Measurements from ENCODE around the gene CENPO.
"Not testable (repeated sequence)": the region's sequence is repeated elsewhere in the genome, so short reads cannot be mapped to it uniquely, and the experiment has no call there.

The CENPO gene

DNA sequence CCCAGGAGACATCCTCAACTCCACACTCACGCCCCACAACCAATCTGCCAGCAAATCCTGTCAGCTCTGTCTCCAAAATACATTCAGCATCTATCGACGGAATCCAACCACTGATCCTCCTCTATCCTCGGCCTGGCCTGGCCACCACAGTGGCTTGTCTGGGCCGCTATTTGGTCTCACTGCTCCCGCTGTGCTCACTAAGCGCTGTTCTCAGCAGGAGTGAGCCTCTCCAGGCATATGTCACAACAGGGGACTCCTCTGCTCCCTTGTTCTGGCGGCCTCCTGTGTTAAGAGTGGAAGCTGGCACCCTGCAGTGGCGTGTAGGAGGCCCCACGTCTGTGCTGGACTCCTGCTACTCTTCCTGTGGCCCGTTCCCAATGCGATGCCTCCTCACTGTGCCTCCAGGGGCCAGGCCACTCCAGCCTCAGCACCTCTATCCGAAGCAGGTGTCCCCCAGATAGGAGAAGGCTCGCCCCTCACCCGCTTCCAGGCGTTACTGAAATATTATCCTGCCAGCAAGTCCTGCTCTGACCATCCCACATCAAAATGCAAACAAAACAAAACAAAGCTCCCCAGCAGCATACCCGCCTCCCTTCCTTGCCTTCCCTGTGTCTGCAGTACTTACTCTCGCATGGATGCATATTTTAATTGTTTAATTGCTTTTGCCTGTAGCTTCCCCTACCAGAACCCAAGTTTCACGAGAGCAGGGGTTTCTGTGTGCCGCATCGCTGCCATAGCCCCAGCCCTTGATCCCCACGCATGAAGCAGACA, 39.9 kb downstream of the CENPO start:
- Mint-ChIP-seq H3K36me3 (peaks cover 13% of the 10 kb centered on the region), H3K27ac (peak overlapping the region; percentile 11), H3K4me3 (no peak overlapping the region), H3K9me3 (no peaks in the 10 kb centered on the region), H3K27me3 (no peaks in the 10 kb centered on the region), H3K4me1 (no peaks in the 10 kb centered on the region)
- CTCF ChIA-PET, result interaction anchor here (1.2 to 1.4 kb wide), 2 partner anchors 10 to 411 kb away, joined by 3 read pairs; no protein-coding TSS in a partner anchor
- DNase-seq, result no peak

DNA sequence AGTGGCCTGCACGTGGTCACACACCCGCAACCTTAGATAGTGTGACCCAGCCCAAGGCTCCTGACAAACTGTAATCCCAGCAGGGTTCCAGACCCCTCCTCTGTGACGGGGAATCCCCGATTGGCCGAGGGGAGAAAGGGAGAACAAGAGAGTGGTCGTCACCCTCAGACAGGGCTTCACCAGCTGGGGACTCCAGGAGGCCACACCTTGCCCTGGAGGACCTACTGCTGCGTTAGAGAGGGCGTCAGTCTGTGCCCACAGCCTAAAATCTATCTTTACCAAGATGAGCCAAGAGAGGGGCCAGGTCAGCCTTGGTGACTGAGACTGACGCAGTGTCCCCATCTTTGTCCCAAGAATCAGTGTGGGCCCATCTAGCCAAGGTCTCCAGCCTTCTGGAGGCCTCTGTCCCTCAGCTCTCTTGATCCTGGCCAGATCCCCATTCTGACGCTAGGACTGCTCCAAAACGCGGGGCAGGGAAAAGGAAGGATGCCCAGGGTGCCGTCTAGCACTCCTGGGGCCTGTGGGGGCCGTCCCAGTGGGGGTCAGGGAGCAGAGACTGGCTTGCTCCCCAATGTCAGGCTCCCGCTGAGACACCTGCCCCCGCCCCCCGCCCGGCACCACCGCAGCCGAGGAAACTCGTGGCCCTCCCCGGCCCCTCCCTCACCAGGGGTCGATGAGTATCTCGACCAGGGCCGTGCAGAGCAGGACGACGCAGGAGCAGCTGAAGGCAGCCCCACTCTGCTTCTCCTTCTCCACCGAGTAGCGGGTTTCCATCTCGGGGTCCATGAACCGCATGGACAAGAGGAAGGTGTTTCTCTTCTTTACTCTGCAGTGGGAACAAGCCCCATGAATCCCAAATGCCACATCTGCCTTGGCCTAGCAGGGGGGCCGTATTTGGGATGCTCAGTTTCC, 40.9 kb downstream of the CENPO start:
- no peak for DNase-seq
- Mint-ChIP-seq H3K4me1 (no peaks in the 10 kb centered on the region), H3K4me3 (no peak overlapping the region), H3K36me3 (peaks cover 14% of the 10 kb centered on the region), H3K27ac (no peak overlapping the region), H3K27me3 (no peaks in the 10 kb centered on the region), H3K9me3 (no peaks in the 10 kb centered on the region)
- CTCF ChIA-PET, result interaction anchor here (0.9 to 1.0 kb wide), 2 partner anchors 67 to 141 kb away, joined by 3 read pairs; no protein-coding TSS in a partner anchor

DNA sequence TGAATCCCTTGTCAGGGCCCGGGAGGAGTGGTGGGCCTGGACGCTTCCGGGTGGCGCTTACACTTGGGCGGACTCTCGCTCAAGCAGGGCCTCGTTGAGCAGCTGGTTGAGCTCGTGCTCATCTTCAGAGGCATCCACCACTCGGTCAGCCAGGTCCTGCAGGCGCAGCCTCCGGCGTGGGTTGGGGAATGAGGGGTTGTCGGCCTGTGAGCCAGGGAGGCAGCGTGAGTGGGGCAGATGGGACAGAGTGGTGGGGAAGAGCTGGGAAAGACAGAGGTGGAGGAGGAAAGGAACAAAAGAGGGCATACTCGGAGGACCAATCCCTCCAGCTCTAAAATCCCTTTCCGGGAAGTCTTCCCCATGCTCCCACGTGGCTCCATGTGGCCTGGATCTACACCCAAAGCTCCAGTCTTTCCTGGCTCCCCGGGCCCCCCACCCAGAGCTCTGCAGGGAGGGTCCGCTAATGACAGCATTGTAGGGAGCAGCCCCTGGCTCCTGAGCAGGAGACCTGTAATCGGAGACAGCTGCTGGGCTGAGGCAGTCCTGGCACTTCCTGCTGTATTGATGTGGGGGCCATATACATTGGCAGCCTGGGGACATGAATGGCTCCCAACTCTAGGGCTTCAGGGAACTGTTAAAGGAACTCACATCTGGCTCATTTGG, 41.6 kb downstream of the CENPO start:
- H3K4me3 Mint-ChIP-seq, result no peak overlapping the region
- no peaks in the 10 kb centered on the region for H3K27me3 Mint-ChIP-seq
- H3K4me1 Mint-ChIP-seq, result no peaks in the 10 kb centered on the region
- peaks cover 14% of the 10 kb centered on the region for H3K36me3 Mint-ChIP-seq
- H3K9me3 Mint-ChIP-seq, result no peaks in the 10 kb centered on the region
- CTCF ChIA-PET, result interaction anchor here (0.9 to 1.0 kb wide), 2 partner anchors 68 to 140 kb away, joined by 3 read pairs; no protein-coding TSS in a partner anchor
- no peak for DNase-seq
- H3K27ac Mint-ChIP-seq, result no peak overlapping the region

DNA sequence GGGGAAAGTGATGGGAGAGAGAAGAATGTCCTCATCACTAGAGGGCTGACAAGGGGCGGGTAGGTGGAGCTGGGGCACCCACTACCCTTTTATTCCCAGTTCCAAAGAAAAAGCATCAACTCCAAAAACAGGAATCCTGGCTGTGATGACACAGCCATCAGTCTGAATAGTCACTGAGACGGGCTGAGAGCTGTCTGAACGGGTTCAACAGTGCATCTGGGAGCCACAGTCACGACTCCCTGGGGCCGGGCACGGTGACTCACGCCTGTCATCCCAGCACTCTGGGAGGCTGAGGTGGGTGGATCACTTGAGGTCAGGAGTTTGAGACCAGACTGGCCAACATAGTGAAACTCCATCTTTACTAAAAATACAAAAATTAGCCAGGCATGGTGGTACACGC, 42.2 kb downstream of the CENPO start:
- not testable (repeated sequence) for H3K4me1 Mint-ChIP-seq, H3K27me3 Mint-ChIP-seq, H3K27ac Mint-ChIP-seq, DNase-seq, H3K9me3 Mint-ChIP-seq, H3K4me3 Mint-ChIP-seq
- CTCF ChIA-PET, result interaction anchor here (0.9 to 1.0 kb wide), 2 partner anchors 68 to 140 kb away, joined by 3 read pairs; no protein-coding TSS in a partner anchor
- peaks cover 14% of the 10 kb centered on the region for H3K36me3 Mint-ChIP-seq

DNA sequence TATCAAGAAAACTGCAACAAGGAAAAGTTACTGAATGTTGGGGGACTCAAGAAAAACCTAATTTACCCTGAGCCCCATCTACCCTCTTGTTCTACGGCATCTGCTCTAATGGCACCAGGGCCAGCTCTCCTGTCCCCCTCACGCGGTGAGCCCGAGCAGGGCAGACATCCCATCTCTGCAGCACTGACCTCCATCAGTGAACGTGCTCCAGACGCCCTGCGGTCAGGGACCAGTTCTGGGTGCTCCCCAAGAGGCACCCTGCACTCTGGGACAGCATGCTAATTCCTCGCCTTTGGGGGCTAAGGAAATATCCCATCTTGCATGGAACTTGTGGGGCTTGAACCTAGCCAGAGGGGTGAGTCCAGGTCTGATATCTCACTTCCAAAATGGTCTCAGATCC, 43.0 kb downstream of the CENPO start:
- Mint-ChIP-seq H3K4me3 (no peak overlapping the region), H3K4me1 (no peaks in the 10 kb centered on the region), H3K36me3 (peaks cover 15% of the 10 kb centered on the region), H3K27ac (no peak overlapping the region), H3K9me3 (no peaks in the 10 kb centered on the region), H3K27me3 (no peaks in the 10 kb centered on the region)
- DNase-seq, result no peak
- CTCF ChIA-PET, result no interaction called here

DNA sequence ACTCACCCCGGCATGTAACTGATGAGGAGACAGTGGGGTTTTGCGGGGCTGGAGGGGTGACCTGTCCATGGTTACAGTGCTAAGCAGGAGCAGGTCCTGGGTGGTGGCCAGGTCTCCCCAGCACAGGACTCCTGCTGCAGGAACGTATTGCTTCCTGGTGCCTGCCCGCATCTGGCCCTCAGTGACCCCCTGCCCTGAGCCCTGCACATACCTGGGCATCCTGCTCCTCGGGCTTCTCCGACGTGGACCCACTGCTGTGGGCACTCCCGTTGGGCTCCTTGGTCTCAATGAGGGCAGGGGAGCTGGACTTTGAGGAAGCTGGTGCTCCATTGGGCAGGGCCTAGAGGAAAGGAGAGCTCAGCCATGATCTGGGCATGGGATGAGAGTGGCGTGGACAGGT, 43.5 kb downstream of the CENPO start:
- Mint-ChIP-seq H3K27me3 (no peaks in the 10 kb centered on the region), H3K36me3 (peaks cover 12% of the 10 kb centered on the region), H3K27ac (no peak overlapping the region), H3K9me3 (no peaks in the 10 kb centered on the region), H3K4me1 (no peaks in the 10 kb centered on the region), H3K4me3 (no peak overlapping the region)
- no peak for DNase-seq
- CTCF ChIA-PET, result no interaction called here

DNA sequence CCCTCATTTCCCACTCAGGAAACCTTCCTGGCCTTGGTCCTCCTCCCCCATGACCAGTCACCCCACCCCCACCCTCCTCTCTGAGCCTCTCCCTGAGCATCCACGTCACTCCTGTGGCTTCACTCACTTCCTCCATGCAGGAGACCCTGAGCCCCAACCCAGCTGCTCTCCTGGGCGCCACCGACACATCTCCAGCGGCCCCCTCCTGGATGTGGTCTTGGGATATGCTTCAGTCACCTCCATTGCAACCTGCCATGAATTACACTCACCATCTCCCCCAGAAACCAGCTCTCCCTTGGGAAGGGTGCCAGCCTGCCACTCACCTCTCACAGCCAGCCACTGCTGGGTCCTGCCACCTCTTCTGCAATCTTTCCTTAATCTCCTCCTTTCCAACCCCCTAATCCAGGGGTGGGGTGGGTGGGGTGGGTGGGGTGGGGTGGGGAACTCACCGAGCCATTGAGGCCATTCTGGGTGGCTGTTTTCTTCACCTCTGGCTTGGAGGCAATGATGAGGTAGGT, 44.8 kb downstream of the CENPO start:
- no peak for DNase-seq
- CTCF ChIA-PET, result interaction anchor here (1.0 kb wide), 1 partner anchor 10 kb away, joined by 3 read pairs; no protein-coding TSS in a partner anchor
- H3K36me3 Mint-ChIP-seq, result peaks cover 9% of the 10 kb centered on the region
- H3K4me3 Mint-ChIP-seq, result no peak overlapping the region
- H3K9me3 Mint-ChIP-seq, result no peaks in the 10 kb centered on the region
- H3K27ac Mint-ChIP-seq, result no peak overlapping the region
- no peaks in the 10 kb centered on the region for H3K4me1 Mint-ChIP-seq
- no peaks in the 10 kb centered on the region for H3K27me3 Mint-ChIP-seq

DNA sequence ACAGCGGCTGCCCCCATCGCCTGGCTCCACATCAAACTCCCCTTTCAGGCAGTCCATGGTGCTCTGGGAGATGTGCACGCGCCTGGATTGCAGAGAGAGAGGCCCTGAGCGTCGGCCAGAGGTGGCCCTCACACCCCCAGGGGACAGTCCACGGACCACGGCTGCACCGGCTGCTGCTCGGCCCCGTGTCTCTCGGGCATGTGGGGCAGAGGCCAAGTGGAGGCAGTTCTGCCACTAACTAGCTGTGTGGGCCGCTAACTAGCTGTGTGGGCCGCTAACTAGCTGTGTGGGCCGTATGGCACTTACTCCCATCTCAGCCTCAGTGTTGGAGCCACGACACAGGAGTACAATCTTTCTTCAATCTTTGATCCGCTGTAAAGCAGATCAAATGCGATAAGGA, 45.3 kb downstream of the CENPO start:
- DNase-seq, result no peak
- Mint-ChIP-seq H3K9me3 (no peaks in the 10 kb centered on the region), H3K36me3 (peaks cover 7% of the 10 kb centered on the region), H3K27me3 (no peaks in the 10 kb centered on the region), H3K27ac (no peak overlapping the region), H3K4me3 (no peak overlapping the region), H3K4me1 (no peaks in the 10 kb centered on the region)
- CTCF ChIA-PET, result no interaction called here

DNA sequence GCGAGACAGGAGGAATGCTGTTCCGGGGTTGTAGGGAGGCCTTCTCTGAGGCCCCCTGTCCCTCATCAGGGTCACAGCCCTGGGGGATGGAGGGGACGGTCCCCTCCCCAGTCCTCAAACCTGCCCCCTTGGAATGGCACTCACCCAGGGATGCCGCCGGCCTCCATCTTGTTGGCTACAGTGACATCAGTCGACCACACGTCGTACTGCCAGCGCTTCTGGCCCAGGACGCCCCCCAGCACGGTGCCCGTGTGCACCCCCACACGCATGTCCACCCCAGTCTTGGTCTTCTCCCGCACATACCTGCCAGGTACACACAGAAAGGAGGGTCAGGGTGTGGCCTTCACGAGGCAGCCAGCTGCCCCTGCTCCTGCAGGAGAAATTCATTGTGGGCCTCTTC, 46.5 kb downstream of the CENPO start:
- CTCF ChIA-PET, result no interaction called here
- DNase-seq, result no peak
- H3K4me1 Mint-ChIP-seq, result no peaks in the 10 kb centered on the region
- peaks cover 7% of the 10 kb centered on the region for H3K36me3 Mint-ChIP-seq
- no peaks in the 10 kb centered on the region for H3K9me3 Mint-ChIP-seq
- H3K4me3 Mint-ChIP-seq, result no peak overlapping the region
- H3K27ac Mint-ChIP-seq, result no peak overlapping the region
- no peaks in the 10 kb centered on the region for H3K27me3 Mint-ChIP-seq

DNA sequence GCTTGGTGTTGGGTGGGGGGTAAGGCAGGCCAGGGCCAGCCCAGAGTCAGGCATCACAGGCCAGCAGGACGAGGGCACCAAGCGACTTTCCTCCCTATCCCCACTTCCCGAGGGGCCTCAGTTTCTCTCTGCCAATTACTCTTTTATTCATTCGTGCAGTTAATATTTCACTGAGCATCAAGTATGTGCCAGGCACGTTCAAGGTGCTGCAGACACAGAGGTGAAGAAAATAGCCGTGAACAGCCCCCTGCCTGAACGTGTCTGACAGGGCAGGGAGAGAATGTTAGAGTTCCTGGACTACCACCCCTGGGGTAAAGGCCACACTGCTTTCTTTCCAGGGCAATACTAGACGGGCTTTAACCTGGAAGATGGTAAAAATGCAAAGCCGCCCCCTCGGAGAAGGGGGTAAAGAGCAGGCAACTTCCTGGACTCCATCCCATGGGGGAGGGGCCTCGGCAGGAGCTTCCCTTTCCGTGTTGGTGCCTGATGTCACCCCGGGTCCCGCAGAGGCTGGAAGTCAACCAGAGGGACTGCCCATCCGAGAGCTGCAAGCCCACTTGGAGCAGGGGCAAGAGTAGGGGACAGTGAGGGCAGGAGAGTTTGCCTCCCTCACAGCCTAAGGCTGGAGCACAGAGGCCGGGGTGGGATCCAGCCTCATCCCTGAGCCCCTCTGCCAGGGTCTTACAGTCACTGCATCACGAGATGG, 47.1 kb downstream of the CENPO start:
- no peak overlapping the region for H3K4me3 Mint-ChIP-seq
- H3K9me3 Mint-ChIP-seq, result no peaks in the 10 kb centered on the region
- DNase-seq, result no peak
- no peaks in the 10 kb centered on the region for H3K4me1 Mint-ChIP-seq
- peaks cover 7% of the 10 kb centered on the region for H3K36me3 Mint-ChIP-seq
- H3K27me3 Mint-ChIP-seq, result no peaks in the 10 kb centered on the region
- CTCF ChIA-PET, result no interaction called here
- no peak overlapping the region for H3K27ac Mint-ChIP-seq

DNA sequence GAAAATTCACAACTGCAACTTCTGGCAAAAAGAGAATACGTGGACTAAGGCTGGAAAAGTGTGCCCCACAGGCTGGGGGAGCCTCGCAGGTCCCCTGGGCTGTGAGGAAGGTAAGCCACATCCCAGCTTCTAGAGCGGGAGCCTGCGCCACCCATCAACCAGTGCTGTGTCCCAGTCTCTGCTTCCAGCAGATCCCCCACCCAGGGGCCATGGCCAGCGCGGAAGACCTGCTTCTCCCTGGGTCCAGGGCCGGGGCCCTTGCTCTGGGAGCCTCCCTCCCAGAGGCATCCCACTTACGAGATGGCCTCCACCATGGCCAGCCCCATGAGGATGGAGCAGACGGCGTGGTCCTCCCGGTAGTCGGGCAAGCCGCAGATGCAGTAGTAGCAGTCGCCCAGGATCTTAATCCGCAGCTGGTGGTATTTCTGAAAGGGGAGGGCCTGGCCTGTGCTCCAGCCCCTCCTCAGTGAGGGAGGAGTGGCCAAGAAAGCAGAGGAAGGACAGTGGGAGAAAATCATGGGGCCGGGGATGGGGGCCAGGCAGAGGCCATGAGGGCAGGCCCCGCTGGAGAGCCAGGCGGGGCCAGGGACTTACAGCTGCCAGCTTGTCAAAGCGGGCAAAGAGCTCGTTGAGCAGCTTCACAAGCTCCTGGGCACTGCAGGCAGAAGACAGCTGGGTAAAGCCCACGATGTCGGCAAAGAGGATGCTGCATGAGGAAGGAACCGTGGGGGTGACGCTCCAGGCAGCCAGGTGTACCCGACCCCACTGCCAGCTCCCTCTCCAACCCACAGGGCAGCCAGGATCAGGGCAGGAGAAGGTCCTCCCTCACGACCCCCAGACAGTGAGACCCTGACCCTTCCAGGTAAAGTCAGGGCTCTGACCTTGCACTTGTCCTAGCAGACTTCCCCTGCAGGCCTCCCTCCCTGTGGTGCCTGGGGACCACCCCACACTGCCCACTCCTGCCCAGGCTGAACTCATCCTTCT, 48.0 kb downstream of the CENPO start:
- no peak for DNase-seq
- CTCF ChIA-PET, result no interaction called here
- Mint-ChIP-seq H3K4me1 (no peaks in the 10 kb centered on the region), H3K36me3 (peaks cover 5% of the 10 kb centered on the region), H3K9me3 (no peaks in the 10 kb centered on the region), H3K27ac (peak overlapping the region; percentile 55), H3K4me3 (no peak overlapping the region), H3K27me3 (no peaks in the 10 kb centered on the region)

DNA sequence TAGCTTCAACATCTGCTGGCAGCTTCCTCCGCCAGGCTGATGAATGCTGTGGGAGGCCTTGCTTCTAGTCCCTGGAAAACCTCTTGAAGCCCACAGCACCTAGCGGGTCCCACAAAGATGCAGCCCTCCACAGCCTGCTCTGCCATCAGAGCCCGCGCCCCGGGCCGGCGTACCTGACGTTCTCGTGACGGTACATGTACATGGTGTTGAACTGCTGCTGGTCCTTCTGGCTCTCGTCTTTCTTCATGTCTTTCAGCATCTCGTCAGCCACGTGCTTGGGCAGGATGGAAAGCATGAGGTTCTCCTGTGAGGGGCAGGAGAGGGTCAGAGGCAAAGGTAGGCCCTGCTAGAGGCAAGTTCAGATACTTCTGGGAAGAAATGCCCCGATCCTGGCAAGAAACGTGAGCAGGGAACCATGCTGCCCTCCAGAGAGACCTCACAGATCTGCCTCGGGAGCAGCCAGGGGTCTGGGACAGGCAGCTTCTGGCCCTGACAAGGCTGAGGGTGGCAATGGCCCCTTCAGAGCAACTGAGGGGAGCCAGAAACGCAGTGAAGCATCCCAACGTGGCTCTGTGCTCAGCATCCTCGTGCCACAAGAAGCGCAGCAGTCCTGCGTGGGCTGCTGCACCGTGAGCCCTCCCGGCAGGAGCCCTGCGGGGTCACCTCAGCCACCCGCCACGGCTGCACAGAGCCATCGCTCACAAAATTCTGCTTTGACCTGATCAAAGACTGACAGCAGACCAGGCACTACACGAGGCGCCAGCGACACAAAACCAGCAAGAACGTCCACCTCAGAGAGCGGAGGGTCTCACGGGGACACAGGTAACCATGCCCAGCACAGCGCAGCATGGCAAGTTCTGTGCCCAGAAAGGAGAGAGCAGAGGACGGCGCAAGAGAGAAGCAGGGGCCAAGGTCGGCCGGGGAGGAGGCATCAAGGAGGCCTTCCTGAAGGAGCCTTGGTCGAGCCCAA, 49.1 kb downstream of the CENPO start:
- DNase-seq, result no peak
- Mint-ChIP-seq H3K4me1 (no peaks in the 10 kb centered on the region), H3K9me3 (no peaks in the 10 kb centered on the region), H3K27me3 (no peaks in the 10 kb centered on the region), H3K36me3 (peaks cover 4% of the 10 kb centered on the region), H3K27ac (no peak overlapping the region), H3K4me3 (no peak overlapping the region)
- CTCF ChIA-PET, result no interaction called here

Measured in activated naive CD4-positive, alpha-beta T cell treated with anti-CD3 and anti-CD28 coated beads, Interleukin-2, amount 10 ng/mL, durations not matched to agents 7 days and 5 days (primary cell).